ENCODE data around the gene TFIP11.

TFIP11 gene

GRCh38 chr22:26512149-26512793 lies at the start of gene TFIP11:
TFIP11 (minus strand) TSS chr22:26512473; CDS start chr22:26510272, 2,201 bp downstream.
- Histone ChIP-seq H3K9me3 (ENCODE audit: low read depth, low read length) (no peaks in the 10 kb centered on the region), H3K36me3 (ENCODE audit: insufficient read depth, low read length) (peaks cover 31% of the 10 kb centered on the region), H3K4me3 (peak within 1 kb of the TSS; percentile 98), H3K9ac (ENCODE audit: insufficient read length) (peak within 1 kb of the TSS; percentile 93), H3K27ac (no peak within 1 kb of the TSS)
- DNase-seq (ENCODE audit: low read depth, low spot score) = no peak
- TF ChIP-seq POLR2AphosphoS5 (IDR thresholded peaks at IDR 0.05; ENCODE audit: borderline replicate concordance, low read depth, low read length) (peak; percentile 93), EZH2 (IDR thresholded peaks at IDR 0.05) (no peak), FOXP2 (optimal IDR thresholded peaks at IDR 0.05; ENCODE audit: control extremely low read depth, extremely low read length, insufficient read depth) (no peak)

GRCh38 chr22:26561756-26562417 lies 49.6 kb upstream of the TFIP11 start:
- Histone ChIP-seq H3K9me3 (ENCODE audit: low read depth, low read length) (no peaks in the 10 kb centered on the region), H3K9ac (ENCODE audit: insufficient read length) (no peak overlapping the region), H3K27ac (no peak overlapping the region), H3K36me3 (ENCODE audit: insufficient read depth, low read length) (no peaks in the 10 kb centered on the region), H3K4me3 (no peak overlapping the region)
- TF ChIP-seq EZH2 (IDR thresholded peaks at IDR 0.05) = no peak
- TF ChIP-seq POLR2AphosphoS5 (IDR thresholded peaks at IDR 0.05; ENCODE audit: borderline replicate concordance, low read depth, low read length) = no peak
- TF ChIP-seq FOXP2 (optimal IDR thresholded peaks at IDR 0.05; ENCODE audit: control extremely low read depth, extremely low read length, insufficient read depth) = no peak
- DNase-seq (ENCODE audit: low read depth, low spot score) = no peak

GRCh38 chr22:26559961-26560575 lies 47.8 kb upstream of the TFIP11 start:
- H3K9me3 ChIP-seq (ENCODE audit: low read depth, low read length) = no peaks in the 10 kb centered on the region
- no peak overlapping the region for H3K27ac ChIP-seq
- H3K4me3 ChIP-seq = no peak overlapping the region
- no peak for DNase-seq (ENCODE audit: low read depth, low spot score)
- H3K36me3 ChIP-seq (ENCODE audit: insufficient read depth, low read length) = no peaks in the 10 kb centered on the region
- TF ChIP-seq EZH2 (IDR thresholded peaks at IDR 0.05) (no peak), FOXP2 (optimal IDR thresholded peaks at IDR 0.05; ENCODE audit: control extremely low read depth, extremely low read length, insufficient read depth) (no peak), POLR2AphosphoS5 (IDR thresholded peaks at IDR 0.05; ENCODE audit: borderline replicate concordance, low read depth, low read length) (no peak)
- no peak overlapping the region for H3K9ac ChIP-seq (ENCODE audit: insufficient read length)

- Histone ChIP-seq H3K4me3 (no peak overlapping the region), H3K9me3 (ENCODE audit: low read depth, low read length) (no peaks in the 10 kb centered on the region), H3K27ac (no peak overlapping the region), H3K9ac (ENCODE audit: insufficient read length) (no peak overlapping the region), H3K36me3 (ENCODE audit: insufficient read depth, low read length) (no peaks in the 10 kb centered on the region)
- no peak for TF ChIP-seq POLR2AphosphoS5 (IDR thresholded peaks at IDR 0.05; ENCODE audit: borderline replicate concordance, low read depth, low read length)
- no peak for TF ChIP-seq FOXP2 (optimal IDR thresholded peaks at IDR 0.05; ENCODE audit: control extremely low read depth, extremely low read length, insufficient read depth)
- no peak for TF ChIP-seq EZH2 (IDR thresholded peaks at IDR 0.05)
- DNase-seq (ENCODE audit: low read depth, low spot score) = no peak
These were observed 46.1 kb upstream of the TFIP11 start for GRCh38 chr22:26558248-26558895.

- no peak for DNase-seq (ENCODE audit: low read depth, low spot score)
- H3K4me3 ChIP-seq = no peak overlapping the region
- H3K36me3 ChIP-seq (ENCODE audit: insufficient read depth, low read length) = no peaks in the 10 kb centered on the region
- TF ChIP-seq FOXP2 (optimal IDR thresholded peaks at IDR 0.05; ENCODE audit: control extremely low read depth, extremely low read length, insufficient read depth) (no peak), EZH2 (IDR thresholded peaks at IDR 0.05) (no peak), POLR2AphosphoS5 (IDR thresholded peaks at IDR 0.05; ENCODE audit: borderline replicate concordance, low read depth, low read length) (no peak)
- no peaks in the 10 kb centered on the region for H3K9me3 ChIP-seq (ENCODE audit: low read depth, low read length)
- H3K9ac ChIP-seq (ENCODE audit: insufficient read length) = no peak overlapping the region
- no peak overlapping the region for H3K27ac ChIP-seq
These were observed 44.6 kb upstream of the TFIP11 start for GRCh38 chr22:26556904-26557303.

- Histone ChIP-seq H3K27ac (no peak overlapping the region), H3K4me3 (no peak overlapping the region), H3K36me3 (ENCODE audit: insufficient read depth, low read length) (no peaks in the 10 kb centered on the region), H3K9ac (ENCODE audit: insufficient read length) (no peak overlapping the region), H3K9me3 (ENCODE audit: low read depth, low read length) (no peaks in the 10 kb centered on the region)
- no peak for DNase-seq (ENCODE audit: low read depth, low spot score)
- TF ChIP-seq FOXP2 (optimal IDR thresholded peaks at IDR 0.05; ENCODE audit: control extremely low read depth, extremely low read length, insufficient read depth) (no peak), POLR2AphosphoS5 (IDR thresholded peaks at IDR 0.05; ENCODE audit: borderline replicate concordance, low read depth, low read length) (no peak), EZH2 (IDR thresholded peaks at IDR 0.05) (no peak)
These were observed 43.2 kb upstream of the TFIP11 start for GRCh38 chr22:26555478-26555877.

GRCh38 chr22:26554956-26555355 lies 42.7 kb upstream of the TFIP11 start:
- Histone ChIP-seq H3K27ac (no peak overlapping the region), H3K9ac (ENCODE audit: insufficient read length) (no peak overlapping the region), H3K4me3 (no peak overlapping the region), H3K36me3 (ENCODE audit: insufficient read depth, low read length) (no peaks in the 10 kb centered on the region), H3K9me3 (ENCODE audit: low read depth, low read length) (no peaks in the 10 kb centered on the region)
- DNase-seq (ENCODE audit: low read depth, low spot score) = no peak
- TF ChIP-seq EZH2 (IDR thresholded peaks at IDR 0.05) = no peak
- no peak for TF ChIP-seq POLR2AphosphoS5 (IDR thresholded peaks at IDR 0.05; ENCODE audit: borderline replicate concordance, low read depth, low read length)
- no peak for TF ChIP-seq FOXP2 (optimal IDR thresholded peaks at IDR 0.05; ENCODE audit: control extremely low read depth, extremely low read length, insufficient read depth)

All from SK-N-MC (cell line).